Suprapubic skin (tissue), 4 donors: ENCODE data around the gene ORAI1.

Experiments
- CTCF ChIP-seq, 2 donors: fragments of 200-600 bp in 1 of 2; fragments of 450-650 bp in 1 of 2; sonication (generic) in 1 of 2; IDR thresholded peaks; one replicate each; pipeline ENCODE4 v1.5.1; 2016 to 2019; ENCODE audit warnings: antibody characterized with exemption in 2 of 2, mild to moderate bottlenecking in 1 of 2, moderate library complexity in 1 of 2
- EP300 ChIP-seq: sonication (generic); formaldehyde crosslinking; IDR thresholded peaks from one replicate; pipeline ENCODE4 v1.6.1; 2017; ENCODE audit warnings: antibody characterized with exemption
- POLR2A ChIP-seq, 2 donors: fragments of 450-650 bp; IDR thresholded peaks; one replicate each; pipeline ENCODE4 v1.6.1; 2017; ENCODE audit warnings: antibody characterized with exemption in 2 of 2, mild to moderate bottlenecking in 2 of 2, moderate library complexity in 2 of 2
- POLR2AphosphoS5 ChIP-seq, 3 donors: sonication (generic); formaldehyde crosslinking; IDR thresholded peaks; one replicate each; pipeline ENCODE4 v1.6.1; 2017; ENCODE audit warnings: antibody characterized with exemption in 3 of 3

DNA sequence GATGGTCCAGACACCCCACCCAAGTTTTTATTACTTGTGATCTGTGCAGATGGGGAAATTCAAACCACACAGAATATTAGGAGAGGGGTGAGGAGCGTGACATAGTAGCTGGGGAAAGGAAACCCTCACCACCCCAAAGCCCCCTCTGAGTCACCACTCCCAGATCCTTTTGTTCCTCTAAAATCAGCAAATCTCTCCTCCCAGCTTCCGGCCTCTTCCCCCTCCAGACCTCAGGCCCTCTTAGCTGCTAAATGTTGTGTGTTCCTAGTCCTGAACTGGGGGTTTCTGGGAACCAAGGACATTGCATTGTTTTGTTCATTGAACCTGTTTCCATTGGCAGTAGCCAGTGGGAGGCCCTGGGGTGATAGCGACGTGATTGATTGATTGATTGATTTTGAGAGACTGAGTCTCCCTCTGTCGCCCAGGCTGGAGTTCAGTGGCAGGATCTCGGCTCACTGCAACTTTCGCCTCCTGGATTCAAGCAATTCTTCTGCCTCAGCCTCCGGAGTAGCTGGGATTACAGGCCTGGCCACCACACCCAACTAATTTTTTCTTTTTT, 5.9 kb upstream of the ORAI1 start:
- no peak for TF ChIP-seq CTCF (IDR thresholded peaks at IDR 0.05)
- no peak for TF ChIP-seq EP300
- TF ChIP-seq POLR2A (IDR thresholded peaks at IDR 0.05), result no peak
- TF ChIP-seq POLR2AphosphoS5 (IDR thresholded peaks at IDR 0.05), result no peak
